HG03159 (cell line): ENCODE data around the gene ZNF407.
A peak's percentile ranks its signal among the peaks of the same experiment; 100 is the strongest.
"Not testable (repeated sequence)": the region's sequence is repeated elsewhere in the genome, so short reads cannot be mapped to it uniquely, and the experiment has no call there.

Experiments used
- ATAC-seq: cut with Tn5 transposase; IDR thresholded peaks from one replicate; pipeline ENCODE4 v1.9.1; 2021; ENCODE audit warnings: mild to moderate bottlenecking, moderate library complexity; ENCODE audit not compliant: unreplicated experiment

The ZNF407 gene, protein sequence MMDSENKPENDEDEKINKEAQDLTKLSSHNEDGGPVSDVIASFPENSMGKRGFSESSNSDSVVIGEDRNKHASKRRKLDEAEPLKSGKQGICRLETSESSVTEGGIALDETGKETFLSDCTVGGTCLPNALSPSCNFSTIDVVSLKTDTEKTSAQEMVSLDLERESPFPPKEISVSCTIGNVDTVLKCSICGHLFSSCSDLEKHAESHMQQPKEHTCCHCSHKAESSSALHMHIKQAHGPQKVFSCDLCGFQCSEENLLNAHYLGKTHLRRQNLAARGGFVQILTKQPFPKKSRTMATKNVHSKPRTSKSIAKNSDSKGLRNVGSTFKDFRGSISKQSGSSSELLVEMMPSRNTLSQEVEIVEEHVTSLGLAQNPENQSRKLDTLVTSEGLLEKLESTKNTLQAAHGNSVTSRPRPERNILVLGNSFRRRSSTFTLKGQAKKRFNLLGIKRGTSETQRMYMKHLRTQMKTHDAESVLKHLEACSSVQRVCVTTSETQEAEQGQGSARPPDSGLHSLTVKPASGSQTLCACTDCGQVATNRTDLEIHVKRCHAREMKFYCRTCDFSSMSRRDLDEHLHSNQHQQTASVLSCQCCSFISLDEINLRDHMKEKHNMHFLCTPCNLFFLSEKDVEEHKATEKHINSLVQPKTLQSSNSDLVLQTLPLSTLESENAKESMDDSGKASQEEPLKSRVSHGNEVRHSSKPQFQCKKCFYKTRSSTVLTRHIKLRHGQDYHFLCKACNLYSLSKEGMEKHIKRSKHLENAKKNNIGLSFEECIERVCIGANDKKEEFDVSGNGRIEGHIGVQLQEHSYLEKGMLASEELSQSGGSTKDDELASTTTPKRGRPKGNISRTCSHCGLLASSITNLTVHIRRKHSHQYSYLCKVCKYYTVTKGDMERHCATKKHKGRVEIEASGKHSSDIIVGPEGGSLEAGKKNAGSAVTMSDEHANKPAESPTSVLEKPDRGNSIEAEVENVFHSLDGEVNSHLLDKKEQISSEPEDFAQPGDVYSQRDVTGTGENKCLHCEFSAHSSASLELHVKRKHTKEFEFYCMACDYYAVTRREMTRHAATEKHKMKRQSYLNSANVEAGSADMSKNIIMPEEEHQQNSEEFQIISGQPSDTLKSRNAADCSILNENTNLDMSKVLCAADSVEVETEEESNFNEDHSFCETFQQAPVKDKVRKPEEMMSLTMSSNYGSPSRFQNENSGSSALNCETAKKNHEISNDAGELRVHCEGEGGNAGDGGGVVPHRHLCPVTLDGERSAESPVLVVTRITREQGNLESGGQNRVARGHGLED (N-terminal part only)

GRCh38 chr18:74597662-74598349 is at the start of gene ZNF407:
Gene ZNF407 (plus strand): TSS chr18:74597870. CDS start chr18:74631020, 33,150 bp downstream.
- ATAC-seq, result peak; percentile 73

DNA sequence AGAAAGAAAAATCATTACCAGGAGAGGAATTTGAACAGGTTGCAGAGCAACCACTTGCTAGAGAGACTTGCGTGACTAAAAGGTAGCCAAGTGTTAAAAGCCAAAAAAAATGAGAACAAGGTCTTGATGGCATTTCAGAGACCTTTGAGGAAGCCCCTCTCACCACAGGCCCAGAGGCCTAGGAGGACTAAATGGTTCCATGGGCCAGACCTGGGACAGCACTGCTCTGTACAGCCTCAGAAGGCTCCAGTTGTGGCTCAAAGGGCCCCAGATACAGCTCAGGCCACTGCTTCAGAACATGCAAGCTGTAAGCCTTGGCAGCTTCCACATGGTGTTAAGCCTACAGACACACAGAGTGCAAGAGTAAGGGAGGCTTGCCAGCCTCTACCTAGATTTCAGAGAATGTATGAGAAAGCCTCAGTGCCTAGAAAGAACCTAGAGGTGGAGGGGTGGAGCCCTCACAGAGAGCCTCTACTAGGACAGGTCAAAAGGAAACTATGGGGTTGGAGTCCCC is 48.0 kb upstream of the ZNF407 start:
- ATAC-seq, result no peak

- ATAC-seq, result no peak
Observed at GRCh38 chr18:74550886-74551285, 46.8 kb upstream of the ZNF407 start.

DNA sequence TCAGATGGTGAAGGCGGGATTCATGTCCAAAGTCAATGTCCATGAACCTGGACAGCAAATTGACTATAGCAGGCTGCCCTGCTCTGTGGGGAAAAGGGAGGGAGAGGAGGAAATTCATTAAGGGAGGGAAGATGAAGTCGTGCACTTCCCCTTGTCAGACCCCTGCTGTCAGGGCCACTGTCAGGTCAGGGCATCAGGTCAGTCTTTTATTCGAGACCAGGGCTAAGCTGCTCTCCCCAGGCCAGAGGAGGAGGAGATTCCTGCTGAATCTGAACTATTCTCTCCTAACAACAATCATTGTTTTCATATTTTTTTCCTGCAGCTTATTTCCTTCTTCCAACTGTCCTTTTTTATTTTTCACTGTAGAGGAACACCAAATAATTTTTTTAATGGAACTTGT is 46.2 kb upstream of the ZNF407 start:
- no peak for ATAC-seq

DNA sequence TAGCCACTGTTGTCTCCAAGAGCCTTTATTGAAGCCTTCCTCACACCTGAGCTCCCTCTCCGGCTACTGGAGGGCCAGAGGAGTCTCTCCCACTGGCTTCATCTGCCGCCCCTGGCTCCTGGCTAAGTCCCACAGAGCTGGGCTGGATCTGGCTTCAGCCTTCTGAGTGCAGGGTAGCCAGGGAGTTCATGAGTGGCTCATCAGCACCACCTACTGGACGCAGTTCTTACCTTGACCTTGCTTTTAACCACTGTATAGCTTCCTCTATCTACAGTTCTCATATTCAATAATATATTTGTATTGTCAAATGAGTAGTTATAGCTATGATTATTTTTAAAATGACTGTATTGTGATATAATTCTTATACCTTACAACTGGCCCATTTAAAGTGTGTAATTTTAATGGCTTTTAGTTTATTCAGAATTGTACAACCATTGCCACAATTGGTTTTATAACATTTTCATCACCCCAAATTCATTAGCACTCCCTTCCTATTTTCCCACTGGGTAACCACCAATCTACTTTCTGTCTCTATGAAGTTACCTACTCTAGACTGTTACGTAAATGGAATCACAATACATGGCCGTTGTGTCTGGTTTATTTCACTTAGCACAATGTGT is 45.6 kb upstream of the ZNF407 start:
- peak; percentile 100 for ATAC-seq

DNA sequence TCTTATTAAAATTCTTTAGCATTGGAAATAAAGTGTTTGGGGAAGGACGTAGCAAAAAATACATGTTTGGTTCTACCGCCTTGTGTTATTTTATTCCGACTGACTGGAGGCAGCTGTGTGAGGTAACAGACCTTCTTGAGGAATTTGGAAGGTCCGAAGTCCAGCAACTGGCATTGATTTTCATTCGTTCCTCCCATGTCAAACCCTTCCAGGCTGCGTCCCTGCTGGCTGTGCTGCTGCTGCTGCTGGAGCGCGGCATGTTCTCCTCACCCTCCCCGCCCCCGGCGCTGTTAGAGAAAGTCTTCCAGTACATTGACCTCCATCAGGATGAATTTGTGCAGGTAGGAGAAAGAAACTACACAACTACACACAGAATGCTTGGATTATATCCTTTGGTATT is 41.5 kb upstream of the ZNF407 start:
- no peak for ATAC-seq

GRCh38 chr18:74558096-74558495 is 39.6 kb upstream of the ZNF407 start:
- no peak for ATAC-seq

DNA sequence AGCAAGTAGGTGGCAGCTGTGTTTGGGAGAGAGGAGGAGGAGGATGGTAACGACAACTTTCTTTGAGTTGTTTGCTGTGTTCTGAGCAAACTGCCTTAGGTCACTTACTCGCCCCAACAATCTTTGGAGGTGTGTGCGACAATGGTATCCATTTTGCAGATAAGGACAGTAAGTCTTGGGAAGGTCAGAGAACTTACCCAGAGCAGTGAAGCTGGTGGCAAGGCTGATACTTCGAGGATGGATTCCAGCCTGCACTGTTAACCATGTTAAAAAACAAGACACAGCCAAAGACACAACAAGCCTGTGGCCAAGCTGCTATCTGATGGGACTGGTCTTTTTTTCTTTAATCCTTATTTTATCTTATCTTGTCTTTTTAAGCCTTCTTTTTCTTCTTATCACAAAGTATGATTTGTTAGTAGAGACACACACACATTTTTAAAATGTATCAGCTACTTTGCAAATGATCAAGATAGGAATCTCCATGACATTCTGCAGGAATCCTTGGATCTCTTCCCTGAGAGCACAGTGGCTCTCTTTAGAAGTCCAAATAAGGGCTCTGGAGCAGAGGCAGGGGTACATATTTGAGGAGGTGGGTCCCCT is 35.4 kb upstream of the ZNF407 start:
- no peak for ATAC-seq

DNA sequence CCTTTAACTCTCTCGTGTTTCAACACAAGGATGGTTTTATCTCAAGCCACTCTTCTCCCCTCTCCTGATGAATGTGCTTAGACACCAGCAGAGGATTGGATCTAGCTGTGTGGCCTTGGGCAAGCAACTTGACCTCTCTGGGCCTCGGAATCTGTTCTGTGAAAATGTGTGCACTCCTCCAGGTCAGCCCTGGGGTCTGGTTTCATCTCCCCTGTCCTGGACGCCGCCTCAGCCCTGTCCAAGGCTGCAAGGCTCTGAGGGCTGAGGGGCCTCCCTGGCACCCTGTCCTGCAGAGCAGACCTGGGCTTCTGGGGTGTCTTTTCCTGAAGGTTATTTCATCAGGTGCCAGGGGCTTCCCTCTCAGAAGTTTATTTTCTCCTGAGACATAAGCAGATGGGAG is 34.9 kb upstream of the ZNF407 start:
- ATAC-seq, result no peak

GRCh38 chr18:74563999-74564398 is 33.7 kb upstream of the ZNF407 start:
- ATAC-seq, result no peak

- not testable (repeated sequence) for ATAC-seq
Observed at GRCh38 chr18:74565164-74565563, 32.5 kb upstream of the ZNF407 start.

DNA sequence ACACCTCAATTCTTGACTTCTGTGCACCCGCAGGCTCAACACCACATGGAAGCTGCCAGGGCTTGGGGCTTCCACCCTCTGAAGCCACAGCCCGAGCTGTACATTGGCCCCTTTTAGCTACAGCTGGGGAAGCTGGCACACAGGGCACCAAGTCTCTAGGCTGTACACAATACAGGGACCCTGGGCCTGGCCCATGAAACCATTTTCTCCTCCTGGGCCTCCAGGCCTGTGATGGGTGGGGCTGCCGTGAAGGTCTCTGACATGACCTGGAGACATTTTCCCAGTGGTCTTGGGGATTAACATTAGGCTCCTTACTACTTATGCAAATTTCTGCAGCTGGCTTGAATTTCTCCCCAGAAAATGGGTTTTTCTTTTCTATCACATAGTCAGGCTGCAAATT is 31.7 kb upstream of the ZNF407 start:
- ATAC-seq, result not testable (repeated sequence)

- ATAC-seq, result no peak
Observed at GRCh38 chr18:74567822-74568221, 29.8 kb upstream of the ZNF407 start.

- ATAC-seq, result no peak
Observed at GRCh38 chr18:74569401-74569800, 28.3 kb upstream of the ZNF407 start.

DNA sequence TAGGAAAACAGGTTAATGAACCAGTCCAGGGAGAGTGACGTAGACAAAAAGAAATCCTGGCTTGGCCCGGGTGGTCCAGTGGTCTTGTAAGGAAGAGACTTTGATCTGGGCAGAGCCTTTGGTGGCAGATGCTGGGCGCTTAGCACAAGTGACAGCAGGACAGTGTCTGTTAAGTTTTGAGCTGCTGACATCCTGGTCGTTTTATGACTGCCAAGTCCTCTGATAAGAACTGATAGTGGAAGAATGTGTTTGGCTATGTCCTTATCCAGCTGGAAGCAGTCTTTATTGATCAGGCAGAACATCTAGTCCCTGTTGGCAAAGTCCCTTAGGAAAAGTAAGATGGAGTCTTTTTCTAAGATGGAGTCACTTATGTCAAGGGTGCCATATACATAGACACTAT is 27.4 kb upstream of the ZNF407 start:
- no peak for ATAC-seq

- ATAC-seq, result no peak
Observed at GRCh38 chr18:74571895-74572680, 25.6 kb upstream of the ZNF407 start.

- no peak for ATAC-seq
Observed at GRCh38 chr18:74573053-74573452, 24.6 kb upstream of the ZNF407 start.

- no peak for ATAC-seq
Observed at GRCh38 chr18:74574916-74575315, 22.8 kb upstream of the ZNF407 start.

GRCh38 chr18:74577019-74577418 is 20.7 kb upstream of the ZNF407 start:
- ATAC-seq, result no peak
